Stimulated activated CD4-positive, alpha-beta T cell treated with anti-CD3 and anti-CD28 coated beads, Interleukin-2, amount 100 ng/mL, for 4 hours (primary cell): ENCODE measurements around the gene MAP3K4.

Experiments
- DNase-seq: peaks from one replicate; pipeline ENCODE4 v3.0.0-alpha.2; 2020; ENCODE audit warnings: low read depth

Gene MAP3K4

DNA sequence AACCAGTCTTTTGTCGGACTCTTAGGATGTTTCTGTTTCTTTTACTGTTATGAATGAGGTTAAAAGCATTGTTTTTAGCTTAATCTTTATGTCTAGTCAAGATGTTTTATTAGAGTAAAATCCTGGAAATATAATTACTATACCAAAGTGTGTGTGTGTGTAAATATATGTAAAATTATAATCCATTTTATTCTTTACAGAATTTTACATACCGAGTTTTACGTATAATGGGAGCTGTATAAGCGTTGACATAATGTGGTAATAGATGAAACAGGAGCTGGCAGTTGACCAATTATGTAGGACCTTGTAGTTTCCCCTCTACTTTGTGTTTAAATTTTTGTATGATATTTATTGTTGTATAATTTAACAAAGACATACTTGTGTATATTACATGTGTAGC lies 16.7 kb downstream of the MAP3K4 start:
- DNase-seq = no peak

DNA sequence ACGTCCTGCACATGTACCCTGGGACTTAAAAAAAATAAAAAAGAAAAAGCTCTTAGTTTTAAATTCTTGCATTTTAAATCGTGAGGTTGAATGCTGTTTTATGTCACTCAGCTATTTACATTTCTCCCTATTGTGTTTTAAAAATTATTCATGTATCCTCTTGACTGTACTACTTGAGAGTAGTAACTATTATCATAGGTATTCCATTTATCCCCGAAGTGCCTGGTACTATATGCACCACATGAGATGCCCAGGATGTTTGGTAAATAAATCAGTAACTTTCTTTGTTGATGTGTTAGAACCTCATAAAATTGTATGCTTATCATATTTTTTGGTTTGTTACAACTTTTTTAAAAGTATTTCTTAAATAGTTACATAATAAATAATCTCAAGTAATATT lies 18.4 kb downstream of the MAP3K4 start:
- DNase-seq = no peak

DNA sequence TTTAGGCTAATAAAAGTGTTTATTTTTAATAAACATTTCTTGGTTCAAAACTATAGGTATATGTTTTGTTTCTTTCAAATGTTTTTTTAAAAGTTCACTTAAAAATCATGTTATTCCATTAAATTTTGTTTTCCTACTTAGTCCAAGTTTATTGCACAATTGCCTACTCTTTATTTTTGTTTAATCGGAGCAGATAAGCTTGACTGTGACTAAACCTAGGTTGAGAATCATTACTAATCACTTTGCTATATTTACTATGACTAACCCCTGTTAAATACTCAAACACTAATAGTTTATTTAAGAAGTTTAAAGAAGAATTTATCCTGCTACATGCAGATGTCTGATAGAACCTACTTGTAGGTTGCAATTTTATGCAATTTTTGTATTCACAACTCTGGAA lies 18.8 kb downstream of the MAP3K4 start:
- no peak for DNase-seq

DNA sequence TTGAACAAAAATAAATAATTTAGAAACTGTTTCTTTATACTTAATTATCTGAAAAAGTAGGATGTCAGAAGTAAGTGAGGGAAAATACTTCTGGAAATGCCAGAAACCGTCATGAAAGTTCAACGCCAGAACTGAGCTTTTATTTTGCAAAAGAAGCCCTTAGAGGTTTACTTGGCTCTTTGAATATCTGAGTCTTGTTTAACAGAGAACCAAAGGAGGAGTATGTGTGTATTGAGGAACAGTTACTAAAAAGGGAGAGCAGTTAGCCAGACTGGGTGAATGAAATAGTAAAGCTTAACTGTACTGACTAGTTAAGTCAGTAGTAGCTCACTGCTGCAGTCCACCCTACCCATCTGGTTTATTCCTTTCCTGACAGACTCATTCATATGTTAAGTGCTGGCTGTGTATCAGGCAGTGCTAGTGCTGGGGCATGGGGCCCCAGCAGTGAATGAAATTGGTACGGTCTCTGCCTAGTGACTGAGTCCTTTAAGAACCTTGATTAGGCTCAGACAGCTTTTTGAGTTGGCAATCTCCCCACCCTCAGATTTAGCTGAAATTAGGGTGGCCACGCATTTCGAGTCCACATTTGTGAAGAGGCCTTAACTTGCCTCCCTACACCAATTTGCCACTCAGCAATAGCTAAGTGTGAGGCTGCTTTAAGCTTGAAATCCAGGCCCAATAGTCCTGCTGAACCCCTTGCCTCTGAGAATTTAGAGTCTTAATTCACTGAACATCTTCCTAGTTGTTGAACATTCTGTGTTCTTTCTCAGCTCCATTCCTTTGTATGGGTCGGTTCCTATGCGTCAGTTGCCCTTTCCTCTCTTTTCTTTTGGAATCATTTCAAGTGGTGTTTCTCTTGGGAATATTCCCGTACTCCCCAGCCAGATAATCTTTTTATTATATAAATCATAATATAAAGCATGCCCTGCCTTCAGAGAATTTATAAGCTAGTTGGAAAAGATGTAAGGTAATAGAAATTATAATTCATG lies 20.2 kb downstream of the MAP3K4 start:
- no peak for DNase-seq

DNA sequence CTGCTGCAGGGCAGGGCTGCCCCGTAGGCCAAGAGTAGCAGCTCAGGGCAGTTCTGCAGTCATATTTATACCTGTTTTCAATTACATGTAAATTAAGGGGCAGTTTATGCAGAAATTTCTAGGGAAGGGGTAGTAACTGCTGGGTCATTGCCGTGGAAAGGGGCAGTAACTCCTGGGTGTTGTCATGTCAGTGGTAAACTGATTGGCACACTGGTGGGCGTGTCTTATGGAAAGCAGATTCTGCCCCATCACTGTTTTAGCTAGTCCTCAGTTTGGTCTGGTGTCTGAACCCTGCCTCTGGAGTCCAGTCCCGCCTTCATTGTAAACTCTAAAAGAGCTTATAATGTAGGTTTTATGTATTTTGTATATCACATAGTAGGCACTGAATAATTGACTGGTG lies 22.1 kb downstream of the MAP3K4 start:
- DNase-seq = no peak

DNA sequence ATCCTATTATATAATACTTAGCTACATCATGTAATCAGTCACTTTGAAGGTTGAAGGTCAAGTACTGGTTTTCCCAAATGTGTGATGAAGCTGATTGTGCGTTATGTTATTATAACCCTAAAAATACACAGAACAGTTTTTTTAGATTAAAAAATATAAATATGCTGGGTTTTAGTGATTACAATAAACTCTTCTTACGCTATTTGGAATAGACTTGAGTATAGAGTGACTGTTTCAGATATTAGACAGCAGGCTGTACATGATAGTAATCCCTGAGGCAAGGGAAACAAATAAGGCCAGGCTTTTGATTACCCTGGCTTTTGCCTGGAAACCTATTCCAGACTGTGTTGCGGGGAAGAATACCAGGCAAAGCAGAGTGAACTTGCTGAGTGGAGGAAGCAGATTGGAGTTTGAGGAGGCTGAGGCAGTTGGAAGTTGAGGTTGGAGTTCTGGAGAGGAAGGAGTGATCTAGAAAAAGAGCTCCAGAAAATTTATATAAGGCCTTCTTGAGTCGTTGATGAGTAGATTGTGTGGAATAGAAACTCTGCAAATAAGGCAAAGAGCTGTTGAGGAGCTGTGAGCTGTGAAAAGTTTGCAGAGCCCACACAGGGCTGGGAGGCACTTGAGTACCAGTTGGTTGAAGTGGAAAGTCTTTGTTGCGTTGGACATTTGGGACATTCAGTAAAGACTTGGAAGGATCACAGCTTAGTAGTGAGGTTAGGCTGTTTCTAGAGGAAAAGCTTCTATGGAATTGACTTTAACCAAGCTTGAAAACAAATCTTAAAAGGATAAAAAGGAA lies 26.4 kb downstream of the MAP3K4 start:
- no peak for DNase-seq

DNA sequence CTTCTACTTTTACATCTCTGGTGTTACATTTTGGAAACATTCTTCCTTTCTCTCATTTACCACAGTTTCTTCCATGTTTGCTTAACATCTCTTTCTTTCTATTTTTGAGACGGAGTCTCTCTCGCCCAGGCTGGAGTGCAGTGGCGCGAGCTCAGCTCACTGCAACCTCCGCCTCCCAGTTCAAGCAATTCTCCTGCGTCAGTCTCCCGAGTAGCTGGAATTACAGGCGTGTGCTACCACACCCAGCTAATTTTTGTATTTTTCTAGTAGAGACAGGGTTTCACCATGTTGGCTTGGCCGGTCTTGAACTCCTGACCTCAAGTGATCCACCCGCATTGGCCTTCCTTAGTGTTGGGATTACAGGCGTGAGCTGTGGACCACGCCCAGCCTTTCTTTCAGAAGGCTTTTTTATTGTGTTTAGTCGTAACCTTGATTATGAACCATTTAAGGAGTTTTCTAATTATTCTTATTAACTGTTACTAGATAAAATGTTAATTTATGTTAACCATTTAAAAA lies 27.8 kb downstream of the MAP3K4 start:
- no peak for DNase-seq

DNA sequence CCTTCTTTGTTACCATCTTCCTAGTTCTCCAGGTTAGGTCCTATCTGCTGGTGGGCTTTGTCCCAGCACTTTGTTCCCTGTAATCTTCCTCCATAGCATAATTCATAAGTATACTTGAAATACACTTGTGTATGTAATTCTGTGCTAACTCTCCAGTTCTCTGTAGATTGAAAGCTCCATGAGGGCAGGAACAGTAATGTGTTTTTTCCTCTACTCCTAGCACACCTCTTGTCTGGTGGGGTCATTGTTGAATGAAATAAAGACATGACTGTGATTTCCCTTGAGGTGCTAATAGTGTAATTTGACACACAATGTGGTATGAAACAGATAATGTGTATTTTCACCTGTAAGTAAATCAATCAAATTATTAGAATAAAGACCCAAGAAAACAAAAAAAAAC lies 30.0 kb downstream of the MAP3K4 start:
- no peak for DNase-seq

DNA sequence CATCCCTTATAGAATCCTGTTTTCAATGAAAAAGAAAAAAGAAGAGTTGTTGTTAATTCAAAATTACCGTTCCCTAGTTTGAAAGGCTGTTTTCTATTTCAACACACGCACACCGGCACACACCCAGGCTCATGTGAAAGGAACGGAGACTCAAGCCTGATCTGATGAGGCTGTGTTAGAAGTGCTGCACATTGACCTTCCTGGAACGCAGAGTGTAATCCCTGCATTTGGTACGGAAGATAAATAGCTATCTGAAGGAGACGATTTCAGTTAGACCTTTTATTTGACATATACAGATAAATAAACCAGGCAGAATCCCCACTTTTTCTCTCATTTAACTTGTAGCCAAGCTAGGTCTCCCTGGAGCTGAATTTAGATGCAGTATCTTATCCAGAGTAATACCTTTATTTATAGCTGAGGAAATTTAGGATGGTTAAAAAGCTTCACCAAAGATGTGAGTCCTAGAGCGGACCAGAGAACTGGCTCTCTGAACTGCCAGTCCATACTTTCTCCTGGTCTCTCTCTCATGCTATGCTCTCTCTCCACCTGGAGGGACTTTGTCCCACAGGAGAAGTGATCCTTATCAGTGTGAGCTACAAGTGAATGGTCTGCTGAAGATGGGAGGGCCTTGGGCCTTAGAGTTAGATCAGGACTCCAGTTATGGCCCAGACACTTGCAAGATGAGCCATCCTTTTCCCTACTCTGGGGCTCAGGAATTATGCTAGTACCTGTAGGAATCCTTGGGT lies 30.6 kb downstream of the MAP3K4 start:
- no peak for DNase-seq

DNA sequence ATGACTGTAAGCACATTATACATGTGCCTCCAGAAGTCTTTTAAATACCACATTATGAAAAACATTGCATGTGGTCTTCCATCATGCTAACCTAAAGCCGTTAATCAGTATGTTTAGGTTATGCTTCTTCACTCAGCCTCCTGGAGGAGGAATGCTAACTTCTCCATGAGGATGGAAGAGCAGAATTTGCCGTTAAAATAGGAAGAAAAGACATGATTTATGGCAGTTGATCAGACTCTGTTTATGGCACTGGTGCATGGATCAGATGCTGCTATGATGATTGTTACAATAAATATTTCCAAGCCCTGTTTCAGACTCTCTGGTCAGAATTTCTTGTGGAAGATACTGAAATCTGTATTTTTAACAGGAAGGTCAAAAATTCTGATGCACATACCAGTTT lies 31.7 kb downstream of the MAP3K4 start:
- no peak for DNase-seq

DNA sequence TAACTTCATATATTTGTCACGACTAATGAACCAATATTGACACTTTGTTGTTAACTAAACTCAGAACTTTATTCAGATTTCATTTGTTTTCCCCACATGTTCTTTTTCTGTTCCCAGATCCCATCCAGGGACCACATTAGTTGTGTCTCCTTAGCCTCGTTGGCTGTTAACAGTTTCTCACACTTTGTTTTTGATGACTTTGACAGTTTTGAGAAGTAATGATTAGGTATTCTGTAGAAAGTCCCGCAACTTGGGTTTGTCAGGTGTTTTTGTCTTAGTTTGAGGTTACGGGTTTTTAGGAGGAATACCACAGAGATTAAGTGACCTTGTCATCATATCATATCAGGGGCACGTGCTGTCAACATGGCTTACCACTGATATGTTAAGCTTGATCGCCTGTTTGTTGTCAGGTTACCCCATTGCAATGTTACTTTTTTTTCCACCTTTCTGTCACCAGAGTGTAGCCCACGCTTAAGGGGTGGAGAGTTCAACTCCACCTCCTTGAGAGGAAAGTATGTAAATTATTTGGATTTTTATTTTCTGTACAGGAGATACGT lies 32.9 kb downstream of the MAP3K4 start:
- no peak for DNase-seq

DNA sequence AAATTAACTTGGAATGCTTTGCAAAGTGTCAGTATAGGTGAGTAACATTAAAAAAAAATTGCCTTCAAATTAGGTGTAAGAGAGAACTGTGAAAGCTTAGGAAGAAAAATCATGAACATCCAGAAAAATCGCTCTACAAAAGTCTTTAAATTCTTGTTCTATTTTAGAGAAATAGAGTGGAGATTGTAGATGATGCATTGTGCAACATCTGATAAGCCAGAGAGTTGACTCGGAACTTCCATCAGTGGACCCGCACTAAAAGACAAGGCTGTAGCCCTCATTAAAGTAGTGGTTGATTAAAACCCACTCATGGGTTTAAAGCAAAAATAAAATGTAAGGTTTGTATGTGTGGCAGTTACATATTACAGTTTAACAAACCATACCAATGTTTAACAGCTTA lies 35.8 kb downstream of the MAP3K4 start:
- no peak for DNase-seq

DNA sequence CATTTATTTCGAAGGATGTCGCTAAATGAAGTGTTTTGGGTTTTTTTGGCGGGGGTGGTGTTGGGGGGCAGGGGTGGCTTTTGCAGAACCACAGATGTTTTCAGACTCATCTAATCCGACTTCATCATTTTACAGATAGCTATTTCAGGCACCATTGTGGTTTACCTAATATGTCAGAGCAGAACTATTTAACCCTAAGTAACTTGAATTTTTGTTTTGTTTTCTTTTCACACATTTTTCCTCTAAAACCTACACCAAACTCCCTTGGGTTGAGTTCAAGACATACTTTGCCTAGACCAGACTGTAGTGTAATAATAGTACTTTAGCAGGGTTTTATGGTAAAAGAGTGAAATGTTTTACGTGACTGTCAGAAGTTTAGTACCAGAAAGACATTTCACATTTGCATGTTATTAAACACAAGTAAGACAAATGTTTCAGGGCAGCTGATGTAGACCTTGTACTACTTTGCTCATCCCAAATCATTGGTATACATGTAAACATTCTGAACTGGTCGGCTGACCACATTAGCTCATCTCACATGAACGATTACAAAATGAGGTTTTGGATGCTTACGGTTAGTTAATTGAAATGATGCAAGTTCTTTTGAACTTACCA lies 37.7 kb downstream of the MAP3K4 start:
- DNase-seq = no peak

DNA sequence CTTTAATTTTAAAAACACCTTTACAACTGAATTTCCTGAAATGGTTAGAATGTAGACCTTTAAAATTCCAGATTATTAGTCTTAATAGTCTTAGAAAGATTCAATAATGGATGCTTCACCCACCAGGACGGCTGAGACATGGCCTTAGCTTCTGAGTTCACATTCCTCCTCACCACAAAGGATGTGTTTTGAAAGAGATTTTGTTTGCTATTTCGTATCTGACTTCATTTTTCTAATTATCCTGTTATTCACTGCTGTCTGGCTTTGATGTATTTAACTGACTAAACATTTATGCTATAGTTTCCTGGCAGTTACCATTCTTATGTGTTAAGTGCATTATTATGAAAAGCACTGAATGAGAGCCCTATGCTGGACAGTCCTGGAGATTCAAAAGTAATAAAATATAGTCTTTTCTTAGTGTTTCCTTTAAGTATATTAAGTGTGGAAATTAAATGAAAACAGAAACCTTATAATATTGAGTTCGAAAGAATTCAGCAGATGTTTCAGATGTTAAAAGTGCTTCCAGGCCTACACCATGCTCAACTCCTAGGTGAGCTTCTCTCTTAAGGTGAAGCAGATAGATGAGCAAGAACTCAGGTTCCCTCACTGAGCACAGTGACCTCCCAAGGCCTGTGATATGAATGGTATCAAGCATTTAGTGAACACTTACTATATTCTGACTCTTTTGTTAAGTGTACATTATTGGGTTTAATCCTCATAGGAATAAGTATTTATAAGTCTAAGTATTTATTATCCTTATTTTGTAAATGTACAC lies 40.3 kb downstream of the MAP3K4 start:
- no peak for DNase-seq

DNA sequence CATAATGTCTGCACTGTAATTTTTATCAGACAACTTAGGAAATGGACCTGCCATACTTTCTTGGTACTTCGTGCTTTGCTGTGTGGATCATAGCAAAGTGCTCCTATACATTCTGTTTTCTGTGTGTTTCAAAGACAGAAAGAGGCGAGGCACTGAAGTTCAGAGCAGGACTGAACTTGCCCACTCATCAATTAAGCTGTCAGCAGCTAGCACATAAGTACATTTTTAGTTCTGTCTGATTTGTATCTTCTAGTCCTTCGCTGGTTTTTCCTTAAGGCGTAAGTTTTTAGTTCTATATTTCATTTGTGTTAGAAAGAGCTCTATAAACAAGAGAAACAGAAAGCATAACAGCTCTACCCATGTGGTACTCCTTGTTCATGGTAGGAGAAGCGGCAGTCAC lies 42.1 kb downstream of the MAP3K4 start:
- DNase-seq = no peak

DNA sequence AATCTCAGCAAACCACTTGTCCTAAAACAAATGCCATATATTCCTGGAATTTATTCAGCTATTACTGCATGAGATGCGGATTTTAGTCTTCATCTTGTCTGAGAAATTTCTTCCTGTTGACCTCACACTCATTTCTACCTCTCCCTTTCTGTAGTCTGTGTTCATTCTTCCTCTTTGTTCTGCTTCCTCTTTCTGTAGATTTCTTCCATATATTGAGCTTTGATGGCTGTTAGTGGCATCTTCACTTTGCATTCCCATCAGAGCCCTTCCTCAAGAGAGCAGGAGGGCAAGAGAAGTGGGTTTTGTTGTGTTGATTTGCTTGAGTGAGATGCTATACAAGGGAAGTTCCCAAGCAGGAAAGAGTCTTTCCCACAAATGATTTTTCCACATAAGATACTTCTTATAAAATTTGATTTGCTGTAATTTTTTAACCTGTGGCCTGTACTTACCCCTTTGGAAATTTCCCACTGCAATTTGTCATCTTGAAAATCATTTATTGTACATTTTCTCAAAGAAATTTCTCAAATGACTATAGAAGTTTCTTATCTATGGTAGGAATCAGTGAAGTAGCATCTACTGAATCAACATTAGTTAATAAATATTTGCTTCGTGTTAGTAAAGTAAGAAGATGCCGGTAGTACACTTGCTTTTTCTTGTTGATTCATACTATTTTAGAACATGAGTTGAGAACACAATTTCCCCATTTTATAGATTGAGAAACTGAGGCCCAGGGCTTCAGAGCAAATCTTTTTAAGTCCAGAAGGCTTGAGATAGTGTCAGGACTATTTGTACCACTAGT lies 43.8 kb downstream of the MAP3K4 start:
- no peak for DNase-seq

DNA sequence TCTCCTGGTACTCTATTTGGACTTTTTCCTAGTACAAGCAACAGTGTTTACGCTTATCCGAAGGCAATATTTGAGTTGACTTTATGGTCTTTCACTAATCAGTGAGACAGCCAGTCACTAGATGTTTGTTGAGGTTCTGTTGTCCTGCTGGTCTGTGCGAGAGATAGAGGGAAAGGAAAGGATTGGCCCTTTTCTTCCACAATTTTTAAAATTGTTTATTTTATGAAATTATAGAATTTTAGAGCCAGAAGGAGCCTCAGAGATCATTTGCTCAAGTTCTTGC lies 44.4 kb downstream of the MAP3K4 start:
- DNase-seq = no peak

DNA sequence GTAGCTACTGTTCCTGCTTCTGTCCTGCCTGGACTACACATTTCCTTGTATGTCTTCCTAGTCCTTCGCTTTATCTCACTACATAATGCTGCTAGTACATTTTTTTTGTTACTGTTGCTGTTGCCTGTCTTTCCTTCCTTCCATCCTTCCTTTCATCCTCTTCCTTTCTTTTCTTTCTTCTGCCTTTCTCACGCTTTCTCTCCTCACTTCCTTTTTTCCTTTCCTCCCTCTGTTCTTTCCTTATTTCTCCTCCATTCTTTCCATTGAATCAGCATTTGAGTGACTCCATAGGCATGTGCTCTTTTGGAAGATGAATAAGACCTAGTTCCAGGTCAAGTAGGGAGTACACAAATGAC lies 46.3 kb downstream of the MAP3K4 start:
- DNase-seq = no peak

DNA sequence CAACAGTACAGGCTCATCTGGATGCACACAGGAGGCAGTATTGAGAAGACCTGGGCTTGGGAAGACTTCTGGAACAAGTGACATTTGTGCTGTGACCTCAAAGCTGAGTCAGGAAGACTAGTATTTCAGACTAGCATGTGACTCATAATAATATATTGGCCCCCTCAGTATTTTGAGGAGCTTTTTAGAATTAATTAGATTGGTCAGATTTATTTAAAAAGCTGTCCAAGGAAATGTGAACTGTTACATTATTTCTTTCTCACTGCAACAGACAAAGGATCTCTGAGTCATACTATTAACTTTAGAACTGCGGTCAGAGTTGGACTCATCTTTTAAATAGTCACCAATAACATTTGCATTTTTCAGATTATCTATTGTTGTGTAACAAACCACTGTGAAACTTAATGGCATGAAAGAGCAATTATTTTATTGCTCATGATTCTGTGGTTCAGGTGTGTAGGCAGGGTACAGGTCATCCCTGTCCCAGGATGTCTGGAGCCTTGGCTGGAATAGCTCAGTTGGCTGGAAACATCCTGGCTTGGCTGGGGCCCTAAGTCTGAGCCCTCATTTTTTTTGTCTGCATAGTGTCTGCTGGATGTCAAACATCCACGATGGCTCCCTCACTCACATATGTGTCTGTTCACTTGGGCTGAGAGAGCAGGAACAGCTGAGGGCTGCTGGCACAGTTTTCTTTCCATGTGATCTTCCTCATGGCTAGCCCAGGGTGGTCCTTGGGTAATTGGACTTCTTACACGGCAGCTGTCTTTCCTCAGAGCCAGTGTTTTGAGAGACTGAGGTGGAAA lies 46.9 kb downstream of the MAP3K4 start:
- no peak for DNase-seq
